Measurements from ENCODE around the gene DUSP19. TPM values are rescaled to one million over a fixed set of nuclear protein-coding genes. Genes with fewer than 3 reads are reported as not detected.

The DUSP19 gene
- total RNA-seq, 1 experiment from 2014 or later, result 2.9 TPM

DNA sequence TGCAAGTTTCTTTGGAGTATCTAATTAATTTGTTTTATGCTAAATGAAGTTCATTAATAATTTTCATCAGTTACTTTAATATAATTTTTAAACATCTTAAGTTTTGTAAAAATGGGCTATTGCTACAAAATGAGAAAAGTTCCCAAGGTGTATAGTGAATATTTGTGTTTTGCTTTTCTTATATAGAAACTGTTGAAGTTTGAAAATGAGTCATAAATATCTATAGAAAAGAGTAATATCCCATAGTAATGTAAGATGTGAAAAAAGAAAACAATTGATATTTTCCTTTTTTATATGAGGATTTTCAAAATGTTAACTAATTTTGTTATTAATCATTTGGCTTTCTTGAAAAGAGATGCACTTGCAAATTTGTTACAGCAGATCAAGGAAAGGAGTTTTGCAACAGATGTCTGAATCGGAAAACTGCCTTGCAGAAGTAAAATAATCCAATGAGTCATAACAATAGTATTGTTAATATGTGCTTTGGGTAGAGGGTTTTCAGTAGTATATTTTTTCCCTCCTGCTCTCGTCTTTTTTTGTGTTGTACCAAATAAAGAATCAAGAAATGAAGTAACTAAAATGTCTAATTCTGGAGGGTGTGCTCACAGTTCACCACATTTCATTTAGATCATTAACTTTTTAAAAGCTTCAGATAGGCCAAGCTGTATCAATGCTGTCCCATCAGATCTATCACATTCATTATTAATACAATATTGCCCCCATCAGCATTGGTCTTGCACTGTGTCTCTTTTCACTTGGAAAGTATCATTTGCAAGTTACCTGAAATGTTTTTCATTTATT lies 15.5 kb downstream of the DUSP19 start (continued):
- TF ChIP-seq, protein P1, sequence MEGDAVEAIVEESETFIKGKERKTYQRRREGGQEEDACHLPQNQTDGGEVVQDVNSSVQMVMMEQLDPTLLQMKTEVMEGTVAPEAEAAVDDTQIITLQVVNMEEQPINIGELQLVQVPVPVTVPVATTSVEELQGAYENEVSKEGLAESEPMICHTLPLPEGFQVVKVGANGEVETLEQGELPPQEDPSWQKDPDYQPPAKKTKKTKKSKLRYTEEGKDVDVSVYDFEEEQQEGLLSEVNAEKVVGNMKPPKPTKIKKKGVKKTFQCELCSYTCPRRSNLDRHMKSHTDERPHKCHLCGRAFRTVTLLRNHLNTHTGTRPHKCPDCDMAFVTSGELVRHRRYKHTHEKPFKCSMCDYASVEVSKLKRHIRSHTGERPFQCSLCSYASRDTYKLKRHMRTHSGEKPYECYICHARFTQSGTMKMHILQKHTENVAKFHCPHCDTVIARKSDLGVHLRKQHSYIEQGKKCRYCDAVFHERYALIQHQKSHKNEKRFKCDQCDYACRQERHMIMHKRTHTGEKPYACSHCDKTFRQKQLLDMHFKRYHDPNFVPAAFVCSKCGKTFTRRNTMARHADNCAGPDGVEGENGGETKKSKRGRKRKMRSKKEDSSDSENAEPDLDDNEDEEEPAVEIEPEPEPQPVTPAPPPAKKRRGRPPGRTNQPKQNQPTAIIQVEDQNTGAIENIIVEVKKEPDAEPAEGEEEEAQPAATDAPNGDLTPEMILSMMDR (IDR thresholded peaks at IDR 0.05 in 2 of 3, conservative IDR thresholded peaks at IDR 0.05 in 1 of 3; ENCODE audit: borderline replicate concordance in 1 of 3, insufficient read depth in 1 of 3, low read depth in 2 of 3, low read length in 2 of 3), result peak in 1 of 3 experiments; percentile 23; a peak in 2 of 6 replicates
- no peak for TF ChIP-seq ZFX (IDR thresholded peaks at IDR 0.05)

DNA sequence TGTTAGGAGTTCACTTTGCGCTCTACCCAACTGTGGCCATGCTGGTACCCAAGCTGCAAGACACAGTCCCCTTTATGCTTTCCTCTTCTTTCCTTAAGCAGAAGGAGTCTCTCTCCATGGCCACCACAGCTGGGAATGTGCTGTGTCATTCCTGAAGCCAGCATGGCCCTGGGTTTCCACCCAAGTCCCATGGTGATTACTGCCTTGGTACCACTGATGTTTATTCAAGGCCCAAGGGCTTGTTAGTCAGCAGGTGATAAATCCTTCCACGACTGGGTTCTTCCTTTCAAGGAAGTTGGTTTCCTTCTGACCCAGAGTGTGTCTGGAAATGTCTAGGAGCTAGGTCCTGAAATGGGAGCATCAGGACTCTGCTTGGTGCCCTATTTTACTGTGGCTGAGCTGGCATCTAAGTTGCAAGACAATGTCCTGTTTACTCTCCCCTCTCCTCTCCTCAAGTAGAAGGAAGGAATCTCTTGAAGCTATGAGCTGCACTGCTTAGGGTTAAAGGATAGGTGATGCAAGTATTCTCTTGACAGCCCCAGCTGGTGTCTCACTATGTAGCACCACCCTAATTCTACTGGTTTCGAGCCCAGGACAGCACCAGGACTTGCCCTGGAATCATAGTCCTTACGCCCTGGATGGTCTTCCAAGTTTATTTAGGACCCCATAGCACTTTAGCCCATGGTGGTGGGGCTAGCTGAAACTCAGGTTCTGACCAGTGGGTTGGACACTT lies 27.0 kb downstream of the DUSP19 start:
- H3K9ac ChIP-seq (ENCODE audit: low read length), result no peak overlapping the region
- RAD21 ChIA-PET (ENCODE audit: low non-redundant PET in 1 of 2, low total read pairs in 2 of 2, uncharacterized antibody in 2 of 2, unreplicated experiment in 2 of 2), result no interaction called here
- no peak overlapping the region for H3K4me2 ChIP-seq (ENCODE audit: low read length)
- intact Hi-C loops (cut with micrococcal nuclease), result no loop called here
- CTCF ChIA-PET, result no interaction called here
- H3K27ac ChIP-seq (ENCODE audit: low read depth, low read length), result no peak overlapping the region
- H2AFZ ChIP-seq (ENCODE audit: low read depth, low read length, poor library complexity, severe bottlenecking), result no peak overlapping the region
- H3K9me2 ChIP-seq (ENCODE audit: insufficient read depth), result no peaks in the 10 kb centered on the region
- H3K79me2 ChIP-seq (ENCODE audit: insufficient read depth, low read length), result no peaks in the 10 kb centered on the region
- H3K4me1 ChIP-seq (ENCODE audit: control insufficient read depth in 1 of 2, insufficient read depth in 2 of 2, low read length in 2 of 2), result no peaks in the 10 kb centered on the region
- TF ChIP-seq CEBPB (IDR thresholded peaks at IDR 0.05; ENCODE audit: low read depth) (no peak), FOSL1 (IDR thresholded peaks at IDR 0.05; ENCODE audit: low read depth) (no peak), SIN3A (IDR thresholded peaks at IDR 0.05; ENCODE audit: low read depth) (no peak), EGR1 (IDR thresholded peaks at IDR 0.05; ENCODE audit: low read depth) (no peak), EZH2 (IDR thresholded peaks at IDR 0.05) (no peak), JUND (IDR thresholded peaks at IDR 0.05) (no peak), ZNF274 (IDR thresholded peaks at IDR 0.05; ENCODE audit: low read depth, low read length) (no peak), SRF (IDR thresholded peaks at IDR 0.05; ENCODE audit: low read depth) (no peak)
- TF ChIP-seq, protein P2, sequence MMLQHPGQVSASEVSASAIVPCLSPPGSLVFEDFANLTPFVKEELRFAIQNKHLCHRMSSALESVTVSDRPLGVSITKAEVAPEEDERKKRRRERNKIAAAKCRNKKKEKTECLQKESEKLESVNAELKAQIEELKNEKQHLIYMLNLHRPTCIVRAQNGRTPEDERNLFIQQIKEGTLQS (IDR thresholded peaks at IDR 0.05), result no peak
- TF ChIP-seq, protein P3, sequence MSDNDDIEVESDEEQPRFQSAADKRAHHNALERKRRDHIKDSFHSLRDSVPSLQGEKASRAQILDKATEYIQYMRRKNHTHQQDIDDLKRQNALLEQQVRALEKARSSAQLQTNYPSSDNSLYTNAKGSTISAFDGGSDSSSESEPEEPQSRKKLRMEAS (IDR thresholded peaks at IDR 0.05), result no peak
- TF ChIP-seq, protein P4, sequence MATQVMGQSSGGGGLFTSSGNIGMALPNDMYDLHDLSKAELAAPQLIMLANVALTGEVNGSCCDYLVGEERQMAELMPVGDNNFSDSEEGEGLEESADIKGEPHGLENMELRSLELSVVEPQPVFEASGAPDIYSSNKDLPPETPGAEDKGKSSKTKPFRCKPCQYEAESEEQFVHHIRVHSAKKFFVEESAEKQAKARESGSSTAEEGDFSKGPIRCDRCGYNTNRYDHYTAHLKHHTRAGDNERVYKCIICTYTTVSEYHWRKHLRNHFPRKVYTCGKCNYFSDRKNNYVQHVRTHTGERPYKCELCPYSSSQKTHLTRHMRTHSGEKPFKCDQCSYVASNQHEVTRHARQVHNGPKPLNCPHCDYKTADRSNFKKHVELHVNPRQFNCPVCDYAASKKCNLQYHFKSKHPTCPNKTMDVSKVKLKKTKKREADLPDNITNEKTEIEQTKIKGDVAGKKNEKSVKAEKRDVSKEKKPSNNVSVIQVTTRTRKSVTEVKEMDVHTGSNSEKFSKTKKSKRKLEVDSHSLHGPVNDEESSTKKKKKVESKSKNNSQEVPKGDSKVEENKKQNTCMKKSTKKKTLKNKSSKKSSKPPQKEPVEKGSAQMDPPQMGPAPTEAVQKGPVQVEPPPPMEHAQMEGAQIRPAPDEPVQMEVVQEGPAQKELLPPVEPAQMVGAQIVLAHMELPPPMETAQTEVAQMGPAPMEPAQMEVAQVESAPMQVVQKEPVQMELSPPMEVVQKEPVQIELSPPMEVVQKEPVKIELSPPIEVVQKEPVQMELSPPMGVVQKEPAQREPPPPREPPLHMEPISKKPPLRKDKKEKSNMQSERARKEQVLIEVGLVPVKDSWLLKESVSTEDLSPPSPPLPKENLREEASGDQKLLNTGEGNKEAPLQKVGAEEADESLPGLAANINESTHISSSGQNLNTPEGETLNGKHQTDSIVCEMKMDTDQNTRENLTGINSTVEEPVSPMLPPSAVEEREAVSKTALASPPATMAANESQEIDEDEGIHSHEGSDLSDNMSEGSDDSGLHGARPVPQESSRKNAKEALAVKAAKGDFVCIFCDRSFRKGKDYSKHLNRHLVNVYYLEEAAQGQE (IDR thresholded peaks at IDR 0.05; ENCODE audit: low read depth), result no peak
- no peaks in the 10 kb centered on the region for H3K36me3 ChIP-seq (ENCODE audit: control insufficient read depth in 1 of 2, insufficient read depth in 2 of 2, low read length in 2 of 2)
- no peak overlapping the region for H3K4me3 ChIP-seq (replicated peaks in 1 of 2; ENCODE audit: low read depth in 1 of 2, low read length in 2 of 2)
- DNase-seq (ENCODE audit: low read depth, low spot score) (no peak), ATAC-seq (no peak)
- H3K27me3 ChIP-seq (ENCODE audit: insufficient read depth, low read length), result no peaks in the 10 kb centered on the region
- BruUV-seq (replicated peaks), result no TSS peak
- no peaks in the 10 kb centered on the region for H4K20me1 ChIP-seq (ENCODE audit: insufficient read depth)
- POLR2A ChIA-PET, result no interaction called here
- no peaks in the 10 kb centered on the region for H3K9me3 ChIP-seq (ENCODE audit: control insufficient read depth in 1 of 2, insufficient read depth in 1 of 2, low read depth in 1 of 2, low read length in 2 of 2)

All from HCT116 (cell line).